ENCODE results near the gene ZZZ3.
"Not testable (repeated sequence)": the region's sequence is repeated elsewhere in the genome, so short reads cannot be mapped to it uniquely, and the experiment has no call there.

ZZZ3 gene

DNA sequence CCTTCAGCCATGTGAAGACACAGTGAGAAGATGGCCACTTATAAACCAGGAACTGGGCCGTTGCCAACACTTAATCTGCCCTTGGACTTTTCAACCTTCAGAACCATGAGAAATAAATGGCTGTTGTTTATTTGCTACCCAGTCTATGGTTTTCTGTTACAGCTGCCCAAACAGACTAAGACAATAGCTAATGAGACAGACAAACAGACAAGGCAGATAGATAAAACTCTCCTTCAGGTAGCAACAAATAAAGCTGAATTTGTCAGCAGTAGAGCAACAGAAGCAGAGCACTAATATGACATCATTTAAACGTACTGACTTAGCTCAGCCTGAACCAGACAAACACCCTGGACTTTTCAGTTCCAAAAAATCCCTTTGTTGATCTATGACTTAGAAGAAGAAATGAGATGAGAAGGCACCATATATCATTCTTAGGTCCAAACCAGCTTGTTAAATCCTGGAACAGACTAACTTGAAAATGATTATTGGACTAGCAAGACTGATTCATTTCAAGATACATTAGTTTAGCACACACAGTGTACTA is 27.0 kb downstream of the ZZZ3 start:
- ATAC-seq = no peak
- TF ChIP-seq OSR1 (CRISPR knock-in tag; IDR thresholded peaks at IDR 0.05) = no peak
- no peak for TF ChIP-seq SNAI2 (CRISPR knock-in tag; IDR thresholded peaks at IDR 0.05)
- no peak for TF ChIP-seq ARNTL (CRISPR knock-in tag; IDR thresholded peaks at IDR 0.05; ENCODE audit: borderline replicate concordance, low read depth)
- no peak for TF ChIP-seq PPARA (CRISPR knock-in tag; IDR thresholded peaks at IDR 0.05; ENCODE audit: borderline replicate concordance)
- no peak for TF ChIP-seq GLIS3 (CRISPR knock-in tag; IDR thresholded peaks at IDR 0.05)
- no peak for TF ChIP-seq RARB (CRISPR knock-in tag; IDR thresholded peaks at IDR 0.05)
- TF ChIP-seq ESRRG (CRISPR knock-in tag; IDR thresholded peaks at IDR 0.05) = no peak
- TF ChIP-seq ISL1 (CRISPR knock-in tag; IDR thresholded peaks at IDR 0.05) = no peak
- no peak for TF ChIP-seq TCF4 (CRISPR knock-in tag; IDR thresholded peaks at IDR 0.05; ENCODE audit: borderline replicate concordance)
- TF ChIP-seq CSDC2 (CRISPR knock-in tag; IDR thresholded peaks at IDR 0.05) = no peak
- TF ChIP-seq, protein P1, sequence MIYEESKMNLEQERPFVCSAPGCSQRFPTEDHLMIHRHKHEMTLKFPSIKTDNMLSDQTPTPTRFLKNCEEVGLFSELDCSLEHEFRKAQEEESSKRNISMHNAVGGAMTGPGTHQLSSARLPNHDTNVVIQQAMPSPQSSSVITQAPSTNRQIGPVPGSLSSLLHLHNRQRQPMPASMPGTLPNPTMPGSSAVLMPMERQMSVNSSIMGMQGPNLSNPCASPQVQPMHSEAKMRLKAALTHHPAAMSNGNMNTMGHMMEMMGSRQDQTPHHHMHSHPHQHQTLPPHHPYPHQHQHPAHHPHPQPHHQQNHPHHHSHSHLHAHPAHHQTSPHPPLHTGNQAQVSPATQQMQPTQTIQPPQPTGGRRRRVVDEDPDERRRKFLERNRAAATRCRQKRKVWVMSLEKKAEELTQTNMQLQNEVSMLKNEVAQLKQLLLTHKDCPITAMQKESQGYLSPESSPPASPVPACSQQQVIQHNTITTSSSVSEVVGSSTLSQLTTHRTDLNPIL (CRISPR knock-in tag; IDR thresholded peaks at IDR 0.05; ENCODE audit: low read depth) = no peak
- TF ChIP-seq, protein P2, sequence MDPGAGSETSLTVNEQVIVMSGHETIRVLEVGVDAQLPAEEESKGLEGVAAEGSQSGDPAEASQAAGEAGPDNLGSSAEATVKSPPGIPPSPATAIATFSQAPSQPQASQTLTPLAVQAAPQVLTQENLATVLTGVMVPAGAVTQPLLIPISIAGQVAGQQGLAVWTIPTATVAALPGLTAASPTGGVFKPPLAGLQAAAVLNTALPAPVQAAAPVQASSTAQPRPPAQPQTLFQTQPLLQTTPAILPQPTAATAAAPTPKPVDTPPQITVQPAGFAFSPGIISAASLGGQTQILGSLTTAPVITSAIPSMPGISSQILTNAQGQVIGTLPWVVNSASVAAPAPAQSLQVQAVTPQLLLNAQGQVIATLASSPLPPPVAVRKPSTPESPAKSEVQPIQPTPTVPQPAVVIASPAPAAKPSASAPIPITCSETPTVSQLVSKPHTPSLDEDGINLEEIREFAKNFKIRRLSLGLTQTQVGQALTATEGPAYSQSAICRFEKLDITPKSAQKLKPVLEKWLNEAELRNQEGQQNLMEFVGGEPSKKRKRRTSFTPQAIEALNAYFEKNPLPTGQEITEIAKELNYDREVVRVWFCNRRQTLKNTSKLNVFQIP (CRISPR knock-in tag; IDR thresholded peaks at IDR 0.05; ENCODE audit: borderline replicate concordance, low read depth) = no peak
- TF ChIP-seq, protein P3, sequence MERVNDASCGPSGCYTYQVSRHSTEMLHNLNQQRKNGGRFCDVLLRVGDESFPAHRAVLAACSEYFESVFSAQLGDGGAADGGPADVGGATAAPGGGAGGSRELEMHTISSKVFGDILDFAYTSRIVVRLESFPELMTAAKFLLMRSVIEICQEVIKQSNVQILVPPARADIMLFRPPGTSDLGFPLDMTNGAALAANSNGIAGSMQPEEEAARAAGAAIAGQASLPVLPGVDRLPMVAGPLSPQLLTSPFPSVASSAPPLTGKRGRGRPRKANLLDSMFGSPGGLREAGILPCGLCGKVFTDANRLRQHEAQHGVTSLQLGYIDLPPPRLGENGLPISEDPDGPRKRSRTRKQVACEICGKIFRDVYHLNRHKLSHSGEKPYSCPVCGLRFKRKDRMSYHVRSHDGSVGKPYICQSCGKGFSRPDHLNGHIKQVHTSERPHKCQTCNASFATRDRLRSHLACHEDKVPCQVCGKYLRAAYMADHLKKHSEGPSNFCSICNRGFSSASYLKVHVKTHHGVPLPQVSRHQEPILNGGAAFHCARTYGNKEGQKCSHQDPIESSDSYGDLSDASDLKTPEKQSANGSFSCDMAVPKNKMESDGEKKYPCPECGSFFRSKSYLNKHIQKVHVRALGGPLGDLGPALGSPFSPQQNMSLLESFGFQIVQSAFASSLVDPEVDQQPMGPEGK (CRISPR knock-in tag; IDR thresholded peaks at IDR 0.05; ENCODE audit: borderline replicate concordance) = no peak

DNA sequence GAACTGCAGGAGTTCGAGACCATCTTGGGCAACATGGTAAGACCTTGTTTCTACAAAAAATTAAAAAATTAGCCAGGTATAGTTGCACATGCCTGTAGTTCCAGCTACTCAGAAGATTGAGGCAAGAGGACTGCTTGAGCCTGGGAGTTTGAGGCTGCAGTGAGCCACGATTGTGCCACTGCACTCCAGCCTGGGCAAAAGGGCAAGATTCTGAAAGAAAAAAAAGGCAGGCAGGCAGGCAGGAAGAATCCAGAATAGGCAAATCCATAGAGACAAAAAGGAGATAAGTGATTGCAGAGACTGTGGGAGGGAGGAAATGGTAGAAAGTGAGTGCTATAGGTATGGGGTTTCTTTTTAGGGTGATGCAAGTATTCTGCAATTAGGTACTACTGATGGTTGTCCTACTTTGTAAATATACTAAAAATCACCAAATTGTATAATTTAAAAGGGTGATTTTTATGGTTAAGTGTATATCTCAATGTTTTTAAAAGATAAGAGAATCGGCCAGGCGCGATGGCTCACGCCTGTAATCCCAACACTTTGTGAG is 29.4 kb downstream of the ZZZ3 start:
- ATAC-seq = no peak; the same call in 2 of the 3 replicates
- TF ChIP-seq PPARA (CRISPR knock-in tag; IDR thresholded peaks at IDR 0.05; ENCODE audit: borderline replicate concordance) (no peak), ZFP30 (CRISPR knock-in tag; IDR thresholded peaks at IDR 0.05) (no peak), ZNF565 (CRISPR knock-in tag; conservative IDR thresholded peaks at IDR 0.05; ENCODE audit: low read depth) (no peak), BACH2 (CRISPR knock-in tag; IDR thresholded peaks at IDR 0.05; ENCODE audit: borderline replicate concordance) (no peak), OSR1 (CRISPR knock-in tag; IDR thresholded peaks at IDR 0.05) (no peak), RARB (CRISPR knock-in tag; IDR thresholded peaks at IDR 0.05) (no peak), ZNF8 (CRISPR knock-in tag; IDR thresholded peaks at IDR 0.05) (no peak)
- TF ChIP-seq, protein P2 (CRISPR knock-in tag; IDR thresholded peaks at IDR 0.05; ENCODE audit: borderline replicate concordance, low read depth) = no peak

DNA sequence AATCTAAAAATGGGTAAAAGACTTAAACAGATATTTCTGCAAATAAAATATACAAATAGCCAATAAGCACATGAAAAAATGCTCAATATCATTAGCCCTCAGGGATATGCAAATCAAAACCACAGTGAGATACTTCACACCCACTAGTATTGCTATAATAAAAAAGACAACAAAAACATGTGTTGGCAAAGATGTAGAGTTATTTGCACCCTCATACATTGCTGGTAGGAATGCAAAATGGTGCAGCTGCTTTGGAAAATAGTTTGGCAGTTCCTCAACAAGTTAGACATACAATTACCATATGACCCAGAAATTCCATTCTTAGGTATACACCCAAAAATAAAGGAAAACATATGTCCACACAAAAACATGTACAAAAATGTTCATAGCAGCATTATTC is 30.2 kb downstream of the ZZZ3 start:
- no peak; the same call in 2 of the 3 replicates for ATAC-seq
- TF ChIP-seq SNAI2 (CRISPR knock-in tag; IDR thresholded peaks at IDR 0.05) (no peak), ZC3H10 (CRISPR knock-in tag; IDR thresholded peaks at IDR 0.05) (no peak), GLIS3 (CRISPR knock-in tag; IDR thresholded peaks at IDR 0.05) (no peak), TOX (CRISPR knock-in tag; IDR thresholded peaks at IDR 0.05; ENCODE audit: borderline replicate concordance) (no peak)
- TF ChIP-seq, protein P2 (CRISPR knock-in tag; IDR thresholded peaks at IDR 0.05; ENCODE audit: borderline replicate concordance, low read depth) = no peak

DNA sequence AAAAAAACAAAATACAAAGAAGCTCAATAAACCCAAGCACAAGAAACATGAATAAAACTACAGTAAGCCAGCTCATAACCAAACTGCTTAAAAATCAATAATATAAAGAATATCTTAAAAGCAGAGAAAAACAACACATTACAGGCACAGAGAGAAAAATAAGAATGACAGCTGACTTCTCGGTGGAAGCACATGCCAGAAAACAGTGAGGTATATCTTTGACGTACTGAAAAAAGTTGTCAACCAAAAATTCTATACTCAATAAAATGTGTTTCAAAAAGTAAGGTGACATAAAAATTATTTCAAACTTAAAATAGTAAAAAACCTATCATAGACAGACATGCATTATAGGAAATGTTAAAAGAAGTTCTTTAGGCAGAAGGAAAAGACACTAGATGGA is 33.3 kb downstream of the ZZZ3 start:
- no peak for ATAC-seq
- TF ChIP-seq ARNTL (CRISPR knock-in tag; IDR thresholded peaks at IDR 0.05; ENCODE audit: borderline replicate concordance, low read depth) (no peak), ESRRG (CRISPR knock-in tag; IDR thresholded peaks at IDR 0.05) (no peak), CSDC2 (CRISPR knock-in tag; IDR thresholded peaks at IDR 0.05) (no peak), TCF4 (CRISPR knock-in tag; IDR thresholded peaks at IDR 0.05; ENCODE audit: borderline replicate concordance) (no peak), RARB (CRISPR knock-in tag; IDR thresholded peaks at IDR 0.05) (no peak), ZNF8 (CRISPR knock-in tag; IDR thresholded peaks at IDR 0.05) (peak; percentile 75), ZNF565 (CRISPR knock-in tag; conservative IDR thresholded peaks at IDR 0.05; ENCODE audit: low read depth) (no peak)
- TF ChIP-seq, protein P1 (CRISPR knock-in tag; IDR thresholded peaks at IDR 0.05; ENCODE audit: low read depth) = no peak

DNA sequence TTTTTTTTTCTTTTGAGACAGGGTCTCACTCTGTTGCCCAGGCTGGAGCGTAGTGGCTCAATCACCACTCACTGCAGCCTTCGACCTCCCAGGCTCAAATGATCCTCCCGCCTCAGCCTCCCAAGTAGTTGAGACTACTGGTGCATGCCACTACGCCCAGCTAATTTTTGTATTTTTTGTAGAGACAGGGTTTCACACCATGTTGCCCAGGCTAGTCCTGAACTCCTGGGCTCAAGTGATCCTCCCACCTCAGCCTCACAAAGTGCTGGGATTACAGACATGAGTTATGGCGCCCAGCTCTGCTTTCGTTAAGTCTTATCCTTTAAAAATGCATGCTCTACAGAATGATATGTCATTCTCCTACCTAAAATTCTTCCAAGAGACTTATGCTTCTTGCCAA is 36.2 kb downstream of the ZZZ3 start:
- ATAC-seq = not testable (repeated sequence)

Data from SK-N-SH treated with all-trans-retinoic acid at 6 μM for 48 hours (cell line).